ENCODE data around the gene NBEAL2.

Gene NBEAL2

GRCh38 chr3:46935168-46935858 lies 44.2 kb upstream of the NBEAL2 start (continued):
- TF ChIP-seq PRDM2 (tag by site-specific recombination; IDR thresholded peaks at IDR 0.05; ENCODE audit: borderline replicate concordance) = no peak
- peak; percentile 30; the same call in 1 of the 2 replicates for TF ChIP-seq SP7 (tag by site-specific recombination; IDR thresholded peaks at IDR 0.05)
- no peak for TF ChIP-seq ZNF701 (tag by site-specific recombination; IDR thresholded peaks at IDR 0.05)
- TF ChIP-seq ZNF266 (tag by site-specific recombination; IDR thresholded peaks at IDR 0.05; ENCODE audit: low read depth) = no peak
- TF ChIP-seq ZNF114 (tag by site-specific recombination; IDR thresholded peaks at IDR 0.05) = no peak
- TF ChIP-seq ZFHX2 (tag by site-specific recombination; conservative IDR thresholded peaks at IDR 0.05) = peak; percentile 69
- no peak for TF ChIP-seq RBAK (tag by site-specific recombination; IDR thresholded peaks at IDR 0.05)
- TF ChIP-seq GLIS1 (tag by site-specific recombination; IDR thresholded peaks at IDR 0.05) = peak; percentile 48; the same call in 1 of the 2 replicates
- TF ChIP-seq HOXC10 (CRISPR knock-in tag; IDR thresholded peaks at IDR 0.05) = no peak
- no peak for TF ChIP-seq ZNF18 (tag by site-specific recombination; IDR thresholded peaks at IDR 0.05)
- TF ChIP-seq ZNF837 (tag by site-specific recombination; IDR thresholded peaks at IDR 0.05) = no peak
- TF ChIP-seq ZNF341 (tag by site-specific recombination; IDR thresholded peaks at IDR 0.05; ENCODE audit: low read depth) = no peak
- TF ChIP-seq ZNF624 (tag by site-specific recombination; IDR thresholded peaks at IDR 0.05) = no peak
- no peak for TF ChIP-seq ZBTB49 (tag by site-specific recombination; IDR thresholded peaks at IDR 0.05; ENCODE audit: low read depth)
- TF ChIP-seq ZNF175 (tag by site-specific recombination; IDR thresholded peaks at IDR 0.05) = no peak
- TF ChIP-seq HOXD13 (CRISPR knock-in tag; IDR thresholded peaks at IDR 0.05; ENCODE audit: borderline replicate concordance) = no peak
- no peak for TF ChIP-seq ZNF596 (tag by site-specific recombination; IDR thresholded peaks at IDR 0.05)
- TF ChIP-seq ZNF645 (tag by site-specific recombination; IDR thresholded peaks at IDR 0.05) = no peak
- no peak for TF ChIP-seq ZNF174 (tag by site-specific recombination; IDR thresholded peaks at IDR 0.05)
- TF ChIP-seq KLF7 (tag by site-specific recombination; IDR thresholded peaks at IDR 0.05; ENCODE audit: borderline replicate concordance) = no peak
- TF ChIP-seq ZNF146 (tag by site-specific recombination; IDR thresholded peaks at IDR 0.05) = no peak
- TF ChIP-seq ZNF670 (tag by site-specific recombination; IDR thresholded peaks at IDR 0.05; ENCODE audit: low read depth) = no peak
- TF ChIP-seq ZSCAN30 (tag by site-specific recombination; IDR thresholded peaks at IDR 0.05) = no peak
- TF ChIP-seq ZNF513 (tag by site-specific recombination; IDR thresholded peaks at IDR 0.05) = no peak
- no peak for TF ChIP-seq ZNF335 (tag by site-specific recombination; conservative IDR thresholded peaks at IDR 0.05)
- TF ChIP-seq ZSCAN16 (tag by site-specific recombination; IDR thresholded peaks at IDR 0.05) = no peak
- TF ChIP-seq ZNF366 (tag by site-specific recombination; conservative IDR thresholded peaks at IDR 0.05) = peak; percentile 60

Data from HEK293 (cell line).